A673 (cell line): ENCODE measurements around the gene MAPK8IP1. TPM values are rescaled to one million over a fixed set of nuclear protein-coding genes. Genes with fewer than 3 reads are reported as not detected.

Source experiments
- BruUV-seq: library from RNA; stranded (reverse); fragments of 400-500 nt; replicated peaks from 2 replicates; lab custom pipeline; 2021; lab: Mats Ljungman, UMichigan
- CTCF ChIA-PET: fragments of 300-600 bp; sonication (Branson Sonifier 250); formaldehyde crosslinking; loops from one replicate; lab custom pipeline; 2022; ENCODE audit warnings: antibody characterized with exemption; lab: Charles Lee
- POLR2A ChIA-PET: fragments of 300-600 bp; sonication (Branson Sonifier 250); formaldehyde crosslinking; loops from one replicate; lab custom pipeline; 2022; ENCODE audit warnings: antibody characterized with exemption; ENCODE audit not compliant: low non-redundant PET; lab: Charles Lee
- DNase-seq: peaks from one replicate; pipeline ENCODE4 v3.0.0-alpha.2; 2015; ENCODE audit warnings: low spot score
- H3K27ac ChIP-seq: fragments of 200-600 bp; sonication (generic); 2 replicates; pipeline ENCODE4 v1.5.1; 2016; ENCODE audit warnings: mixed run types, low read depth, mild to moderate bottlenecking, mixed read lengths, antibody characterized with exemption, low read length; ENCODE audit not compliant: poor library complexity, severe bottlenecking
- H3K27me3 ChIP-seq: fragments of 200-600 bp; sonication (generic); replicated peaks from 2 replicates; pipeline ENCODE4 v1.6.1; 2017; ENCODE audit warnings: mixed run types, low read depth, mild to moderate bottlenecking, mixed read lengths, antibody characterized with exemption, low read length; ENCODE audit not compliant: insufficient read depth, poor library complexity
- H3K36me3 ChIP-seq: fragments of 200-600 bp; sonication (generic); 2 replicates; pipeline ENCODE4 v1.6.1; 2016; ENCODE audit warnings: mixed run types, mild to moderate bottlenecking, mixed read lengths, antibody characterized with exemption, low read length; ENCODE audit not compliant: insufficient read depth, poor library complexity, severe bottlenecking
- H3K4me1 ChIP-seq: fragments of 200-600 bp; sonication (generic); 2 replicates; pipeline ENCODE4 v1.6.1; 2017; ENCODE audit warnings: mixed run types, mild to moderate bottlenecking, mixed read lengths, antibody characterized with exemption, low read length; ENCODE audit not compliant: insufficient read depth, poor library complexity, severe bottlenecking
- H3K4me3 ChIP-seq: fragments of 200-600 bp; sonication (generic); 2 replicates; pipeline ENCODE4 v1.5.1; 2016; ENCODE audit warnings: low read depth, mixed run types, mild to moderate bottlenecking, mixed read lengths, low read length; ENCODE audit not compliant: poor library complexity, severe bottlenecking
- H3K9me3 ChIP-seq: fragments of 200-600 bp; sonication (generic); 2 replicates; pipeline ENCODE4 v1.6.1; 2016; ENCODE audit warnings: mixed run types, low read depth, mild to moderate bottlenecking, mixed read lengths, antibody characterized with exemption, low read length; ENCODE audit not compliant: poor library complexity, severe bottlenecking
- CTCF ChIP-seq: fragments of 300-800, 200-600 bp; sonication (generic); conservative IDR thresholded peaks from 2 replicates; pipeline ENCODE4 v1.5.1; 2017; ENCODE audit warnings: low read depth, mild to moderate bottlenecking, antibody characterized with exemption, low read length, moderate library complexity, mixed read lengths
- EZH2 ChIP-seq: fragments of 200-600 bp; sonication (generic); IDR thresholded peaks from 2 replicates; pipeline ENCODE4 v1.6.1; 2017; ENCODE audit warnings: borderline replicate concordance, low read depth, mild to moderate bottlenecking, mixed read lengths, antibody characterized with exemption, low read length; ENCODE audit not compliant: poor library complexity, severe bottlenecking
- intact Hi-C: fragments of 100-400 bp; cut with micrococcal nuclease; formaldehyde crosslinking; loops from one replicate; pipeline ENCODE4 v1.10.0; 2022; ENCODE audit not compliant: unreplicated experiment
- total RNA-seq: library from RNA; stranded (reverse); gene quantifications from 2 replicates; pipeline ENCODE4 v1.2.3, GENCODE V29; 2021

MAPK8IP1 gene
- total RNA-seq, 1 experiment from 2014 or later, result 46.0 TPM

GRCh38 chr11:45942381-45942780, 56.9 kb downstream of the MAPK8IP1 start:
- peaks cover 14% of the 10 kb centered on the region for H3K36me3 ChIP-seq
- ChIA-PET POLR2A (no interaction called here), CTCF (interaction anchor here (0.6 kb wide), 2 partner anchors 59 to 69 kb away, joined by 3 to 6 read pairs; no protein-coding TSS in a partner anchor)
- no peak overlapping the region for H3K27ac ChIP-seq
- no TSS peak for BruUV-seq
- intact Hi-C loops, result no loop called here
- no peaks in the 10 kb centered on the region for H3K9me3 ChIP-seq
- no peak overlapping the region for H3K4me3 ChIP-seq
- H3K4me1 ChIP-seq, result no peaks in the 10 kb centered on the region
- H3K27me3 ChIP-seq, result no peaks in the 10 kb centered on the region
- no peak for TF ChIP-seq CTCF
- no peak for TF ChIP-seq EZH2
- no peak for DNase-seq

- Histone ChIP-seq H3K4me1 (no peaks in the 10 kb centered on the region), H3K27me3 (no peaks in the 10 kb centered on the region), H3K36me3 (peaks cover 23% of the 10 kb centered on the region), H3K9me3 (no peaks in the 10 kb centered on the region), H3K27ac (no peak overlapping the region), H3K4me3 (no peak overlapping the region)
- CTCF ChIA-PET, result no interaction called here
- POLR2A ChIA-PET, result no interaction called here
- DNase-seq, result no peak
- TF ChIP-seq CTCF, result no peak
- TF ChIP-seq EZH2, result no peak
- no TSS peak for BruUV-seq
- intact Hi-C loops, result no loop called here
Observed at GRCh38 chr11:45945397-45945999, 60.0 kb downstream of the MAPK8IP1 start.

GRCh38 chr11:45947885-45948284, 62.4 kb downstream of the MAPK8IP1 start:
- BruUV-seq, result no TSS peak
- no peak for TF ChIP-seq EZH2
- no peak for TF ChIP-seq CTCF
- Histone ChIP-seq H3K27ac (no peak overlapping the region), H3K27me3 (no peaks in the 10 kb centered on the region), H3K4me1 (no peaks in the 10 kb centered on the region), H3K9me3 (no peaks in the 10 kb centered on the region), H3K4me3 (no peak overlapping the region), H3K36me3 (peaks cover 23% of the 10 kb centered on the region)
- intact Hi-C loops, result no loop called here
- CTCF ChIA-PET, result interaction anchor here (1.4 kb wide), 1 partner anchor 17 kb away, joined by 4 read pairs; no protein-coding TSS in a partner anchor
- POLR2A ChIA-PET, result no interaction called here
- DNase-seq, result no peak
